ENCODE measurements around the gene PSG2. TPM values are rescaled to one million over a fixed set of nuclear protein-coding genes. Genes with fewer than 3 reads are reported as not detected.
"Not testable (repeated sequence)": the region's sequence is repeated elsewhere in the genome, so short reads cannot be mapped to it uniquely, and the experiment has no call there.

The PSG2 gene
- total and polyA plus RNA-seq, 2 donors = not detected

- not testable (repeated sequence) for H3K4me1 ChIP-seq (ENCODE audit: insufficient read depth); H3K4me3 ChIP-seq (ENCODE audit: low read depth, low read length); H3K27ac ChIP-seq (ENCODE audit: low read depth); H3K36me3 ChIP-seq (ENCODE audit: insufficient read depth); DNase-seq (ENCODE audit: extremely low spot score)
- WGBS = 72% methylated on average over 2 of the region's 2 CpGs
These were observed 21.8 kb upstream of the PSG2 start for GRCh38 chr19:43104215-43104850.

- Histone ChIP-seq H3K36me3 (ENCODE audit: insufficient read depth) (no peaks in the 10 kb centered on the region), H3K27ac (ENCODE audit: low read depth) (no peak overlapping the region), H3K4me1 (ENCODE audit: insufficient read depth) (no peaks in the 10 kb centered on the region), H3K4me3 (ENCODE audit: low read depth, low read length) (no peak overlapping the region)
- no peak for DNase-seq (ENCODE audit: extremely low spot score)
- WGBS = 76% methylated on average over 2 of the region's 2 CpGs
These were observed 19.4 kb upstream of the PSG2 start for GRCh38 chr19:43101950-43102349.

- not testable (repeated sequence) for H3K27ac ChIP-seq (ENCODE audit: low read depth); H3K36me3 ChIP-seq (ENCODE audit: insufficient read depth); H3K4me3 ChIP-seq (ENCODE audit: low read depth, low read length); DNase-seq (ENCODE audit: extremely low spot score); H3K4me1 ChIP-seq (ENCODE audit: insufficient read depth)
These were observed 15.9 kb upstream of the PSG2 start for GRCh38 chr19:43098416-43098815.

GRCh38 chr19:43087702-43088340 is 5.3 kb upstream of the PSG2 start:
- not testable (repeated sequence) for H3K4me3 ChIP-seq (ENCODE audit: low read depth, low read length); H3K27ac ChIP-seq (ENCODE audit: low read depth); H3K4me1 ChIP-seq (ENCODE audit: insufficient read depth); DNase-seq (ENCODE audit: extremely low spot score); H3K36me3 ChIP-seq (ENCODE audit: insufficient read depth)
- 55% methylated on average over 13 of the region's 13 CpGs for whole genome bisulfite sequencing

- not testable (repeated sequence) for H3K4me3 ChIP-seq (ENCODE audit: low read depth, low read length); H3K27ac ChIP-seq (ENCODE audit: low read depth); H3K36me3 ChIP-seq (ENCODE audit: insufficient read depth); H3K4me1 ChIP-seq (ENCODE audit: insufficient read depth); DNase-seq (ENCODE audit: extremely low spot score)
- WGBS = 79% methylated on average over 2 of the region's 2 CpGs
These were observed 3.5 kb upstream of the PSG2 start for GRCh38 chr19:43085796-43086530.

- not testable (repeated sequence) for H3K4me3 ChIP-seq (ENCODE audit: low read depth, low read length); H3K36me3 ChIP-seq (ENCODE audit: insufficient read depth); H3K27ac ChIP-seq (ENCODE audit: low read depth); H3K4me1 ChIP-seq (ENCODE audit: insufficient read depth); DNase-seq (ENCODE audit: extremely low spot score)
- WGBS = 55% methylated on average over 12 of the region's 12 CpGs
These were observed 1.8 kb upstream of the PSG2 start for GRCh38 chr19:43084196-43084832.

GRCh38 chr19:43083721-43084120 is 1.2 kb upstream of the PSG2 start:
- 93% methylated on average over 9 of the region's 9 CpGs for WGBS
- not testable (repeated sequence) for H3K4me3 ChIP-seq (ENCODE audit: low read depth, low read length); H3K36me3 ChIP-seq (ENCODE audit: insufficient read depth); H3K4me1 ChIP-seq (ENCODE audit: insufficient read depth); DNase-seq (ENCODE audit: extremely low spot score); H3K27ac ChIP-seq (ENCODE audit: low read depth)

- H3K4me3 ChIP-seq (ENCODE audit: low read depth, low read length) = no peak overlapping the region
- WGBS = 88% methylated on average over 4 of the region's 4 CpGs
- H3K36me3 ChIP-seq (ENCODE audit: insufficient read depth) = no peaks in the 10 kb centered on the region
- H3K27ac ChIP-seq (ENCODE audit: low read depth) = no peak overlapping the region
- no peaks in the 10 kb centered on the region for H3K4me1 ChIP-seq (ENCODE audit: insufficient read depth)
- DNase-seq (ENCODE audit: extremely low spot score) = no peak
These were observed 4.2 kb downstream of the PSG2 start for GRCh38 chr19:43078311-43078710.

GRCh38 chr19:43077881-43078280 is 4.6 kb downstream of the PSG2 start:
- WGBS = 66% methylated on average over 4 of the region's 4 CpGs
- not testable (repeated sequence) for DNase-seq (ENCODE audit: extremely low spot score); H3K4me1 ChIP-seq (ENCODE audit: insufficient read depth); H3K27ac ChIP-seq (ENCODE audit: low read depth); H3K4me3 ChIP-seq (ENCODE audit: low read depth, low read length); H3K36me3 ChIP-seq (ENCODE audit: insufficient read depth)

- not testable (repeated sequence) for DNase-seq (ENCODE audit: extremely low spot score); H3K36me3 ChIP-seq (ENCODE audit: insufficient read depth); H3K4me3 ChIP-seq (ENCODE audit: low read depth, low read length); H3K27ac ChIP-seq (ENCODE audit: low read depth); H3K4me1 ChIP-seq (ENCODE audit: insufficient read depth)
- 65% methylated on average over 3 of the region's 3 CpGs for WGBS
These were observed 20.1 kb downstream of the PSG2 start for GRCh38 chr19:43062418-43062817.

- not testable (repeated sequence) for DNase-seq (ENCODE audit: extremely low spot score); H3K36me3 ChIP-seq (ENCODE audit: insufficient read depth); H3K4me3 ChIP-seq (ENCODE audit: low read depth, low read length); H3K27ac ChIP-seq (ENCODE audit: low read depth); H3K4me1 ChIP-seq (ENCODE audit: insufficient read depth)
- 79% methylated on average over 3 of the region's 3 CpGs for WGBS
These were observed 21.2 kb downstream of the PSG2 start for GRCh38 chr19:43061326-43061725.

GRCh38 chr19:43060254-43060653 is 22.2 kb downstream of the PSG2 start:
- WGBS = 67% methylated on average over 3 of the region's 3 CpGs
- DNase-seq (ENCODE audit: extremely low spot score); H3K27ac ChIP-seq (ENCODE audit: low read depth); H3K4me1 ChIP-seq (ENCODE audit: insufficient read depth); H3K4me3 ChIP-seq (ENCODE audit: low read depth, low read length); H3K36me3 ChIP-seq (ENCODE audit: insufficient read depth): not testable (repeated sequence)

- not testable (repeated sequence) for H3K4me3 ChIP-seq (ENCODE audit: low read depth, low read length); H3K4me1 ChIP-seq (ENCODE audit: insufficient read depth); DNase-seq (ENCODE audit: extremely low spot score); H3K27ac ChIP-seq (ENCODE audit: low read depth); H3K36me3 ChIP-seq (ENCODE audit: insufficient read depth)
- WGBS = 84% methylated on average over 2 of the region's 2 CpGs
These were observed 23.0 kb downstream of the PSG2 start for GRCh38 chr19:43059482-43059881.

GRCh38 chr19:43058440-43058839 is 24.1 kb downstream of the PSG2 start:
- 50% methylated on average over 2 of the region's 2 CpGs for WGBS
- H3K27ac ChIP-seq (ENCODE audit: low read depth); DNase-seq (ENCODE audit: extremely low spot score); H3K36me3 ChIP-seq (ENCODE audit: insufficient read depth); H3K4me3 ChIP-seq (ENCODE audit: low read depth, low read length); H3K4me1 ChIP-seq (ENCODE audit: insufficient read depth): not testable (repeated sequence)
